PFSK-1 (cell line): ENCODE results near the gene AP4M1. TPM values are rescaled to one million over a fixed set of nuclear protein-coding genes. Genes with fewer than 3 reads are reported as not detected.

Experiments
- FOXP2 ChIP-seq: optimal IDR thresholded peaks from 2 replicates; pipeline ENCODE3; 2011; ENCODE audit warnings: borderline replicate concordance, control low read depth, inconsistent platforms; ENCODE audit not compliant: insufficient read depth; ENCODE audit errors: extremely low read length, extremely low read depth
- POLR2AphosphoS5 ChIP-seq: IDR thresholded peaks from 2 replicates; pipeline ENCODE4 v1.6.1; 2012; ENCODE audit warnings: low read depth, mild to moderate bottlenecking, control low read depth, low read length, moderate library complexity
- REST ChIP-seq, 2 experiments: IDR thresholded peaks; 2 replicates each; pipeline versions ENCODE4 v1.6.1 to v1.8.0; 2011 to 2012; ENCODE audit warnings: low read depth in 2 of 2, low read length in 2 of 2, control low read depth in 1 of 2, inconsistent platforms in 1 of 2, mild to moderate bottlenecking in 1 of 2, moderate library complexity in 1 of 2; ENCODE audit not compliant: insufficient read depth in 1 of 2
- SIN3A ChIP-seq: IDR thresholded peaks from 2 replicates; pipeline ENCODE4 v1.6.1; 2012; ENCODE audit warnings: mild to moderate bottlenecking, low read length, moderate library complexity, borderline replicate concordance; ENCODE audit not compliant: insufficient read depth
- TAF1 ChIP-seq: IDR thresholded peaks from 2 replicates; pipeline ENCODE4 v1.6.1; 2012; ENCODE audit warnings: low read length, control low read depth, borderline replicate concordance; ENCODE audit not compliant: insufficient read depth
- polyA plus RNA-seq: library from polyadenylated mRNA; unstranded; fragments of >200 nt; gene quantifications from one replicate; pipeline ENCODE4 v1.2.1, GENCODE V29; 2012; ENCODE audit warnings: low read depth, missing spikeins; ENCODE audit not compliant: insufficient read length

AP4M1 gene
- 20.4 TPM for polyA plus RNA-seq

GRCh38 chr7:100101016-100101862 lies at the start of gene AP4M1, which contains the start of gene MCM7:
Gene AP4M1, plus strand, starts transcription at chr7:100101643. Its CDS starts 72 bp downstream, at chr7:100101715.
Gene MCM7, minus strand, starts transcription at chr7:100101397. Its CDS starts 103 bp downstream, at chr7:100101294.
- no peak for TF ChIP-seq FOXP2
- 0 out of 2 replicates have a peak, but pooled peaks have one; percentile 46 for TF ChIP-seq SIN3A
- TF ChIP-seq REST (IDR thresholded peaks at IDR 0.05; ENCODE audit: insufficient read depth in 1 of 2, low read depth in 2 of 2, low read length in 2 of 2): 0 out of 4 replicates have a peak, but pooled peaks of 1 of the 2 experiments have one; percentile 3

- TF ChIP-seq POLR2AphosphoS5: no peak
- TF ChIP-seq FOXP2: no peak
- no peak for TF ChIP-seq SIN3A
- TF ChIP-seq TAF1: no peak
- no peak for TF ChIP-seq REST (IDR thresholded peaks at IDR 0.05; ENCODE audit: insufficient read depth in 1 of 2, low read depth in 2 of 2, low read length in 2 of 2)
Measured at GRCh38 chr7:100053215-100053614, 48.2 kb upstream of the AP4M1 start.

GRCh38 chr7:100057006-100057405 lies 44.4 kb upstream of the AP4M1 start:
- TF ChIP-seq REST (IDR thresholded peaks at IDR 0.05; ENCODE audit: insufficient read depth in 1 of 2, low read depth in 2 of 2, low read length in 2 of 2) (no peak), FOXP2 (no peak), SIN3A (no peak), POLR2AphosphoS5 (no peak)

GRCh38 chr7:100059251-100059739 lies 42.1 kb upstream of the AP4M1 start:
- TF ChIP-seq FOXP2 (no peak), TAF1 (no peak), POLR2AphosphoS5 (no peak), SIN3A (no peak), REST (IDR thresholded peaks at IDR 0.05; ENCODE audit: insufficient read depth in 1 of 2, low read depth in 2 of 2, low read length in 2 of 2) (no peak)

- TF ChIP-seq POLR2AphosphoS5 (no peak), SIN3A (no peak), FOXP2 (no peak), TAF1 (no peak), REST (IDR thresholded peaks at IDR 0.05; ENCODE audit: insufficient read depth in 1 of 2, low read depth in 2 of 2, low read length in 2 of 2) (no peak)
Measured at GRCh38 chr7:100061518-100062193, 39.8 kb upstream of the AP4M1 start.
